Ishikawa (cell line): Measurements from ENCODE around the gene ARHGAP33.

Experiments
- CEBPB ChIP-seq: IDR thresholded peaks from 2 replicates; pipeline ENCODE4 v1.6.1; 2012
- EP300 ChIP-seq: IDR thresholded peaks from 2 replicates; pipeline ENCODE4 v1.6.1; 2012; ENCODE audit warnings: borderline replicate concordance
- FOXM1 ChIP-seq: IDR thresholded peaks from 2 replicates; pipeline ENCODE4 v1.6.1; 2012; ENCODE audit warnings: low read depth, borderline replicate concordance
- NFIC ChIP-seq: IDR thresholded peaks from 2 replicates; pipeline ENCODE4 v1.6.1; 2012
- RAD21 ChIP-seq: IDR thresholded peaks from 2 replicates; pipeline ENCODE4 v1.6.1; 2012; ENCODE audit warnings: low read depth
- TAF1 ChIP-seq: IDR thresholded peaks from 2 replicates; pipeline ENCODE4 v1.6.1; 2012; ENCODE audit warnings: low read depth, mild to moderate bottlenecking
- TEAD4 ChIP-seq: IDR thresholded peaks from 2 replicates; pipeline ENCODE4 v1.6.1; 2012
- TF ChIP-seq, protein P1 (sequence below): IDR thresholded peaks from 2 replicates; pipeline ENCODE4 v1.6.1; 2012; ENCODE audit warnings: low read depth, mild to moderate bottlenecking
- TF ChIP-seq, protein P2 (sequence below): IDR thresholded peaks from 2 replicates; pipeline ENCODE4 v1.6.1; 2012

DNA sequence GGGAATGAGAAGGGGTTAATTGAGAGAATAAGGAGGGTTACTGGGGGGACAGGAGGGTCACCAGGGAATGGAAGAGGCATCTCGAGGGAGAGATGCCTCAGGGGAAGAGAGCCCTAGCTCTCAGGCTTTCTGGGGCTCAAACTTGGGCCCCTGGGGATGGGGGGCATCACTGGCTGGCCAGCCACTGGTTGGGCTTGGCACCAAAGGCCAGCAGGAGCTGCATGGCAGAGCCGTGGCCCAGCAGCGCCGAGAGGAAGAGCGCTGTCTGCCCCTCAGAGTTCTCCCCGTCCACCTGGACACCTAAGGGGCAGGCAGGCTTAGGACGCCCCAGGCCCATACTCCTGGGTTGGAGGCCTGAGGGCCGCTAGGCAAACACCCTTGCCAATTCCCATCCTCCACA, 17.5 kb downstream of the ARHGAP33 start:
- TF ChIP-seq RAD21 = no peak
- no peak for TF ChIP-seq TEAD4
- TF ChIP-seq, protein P1, sequence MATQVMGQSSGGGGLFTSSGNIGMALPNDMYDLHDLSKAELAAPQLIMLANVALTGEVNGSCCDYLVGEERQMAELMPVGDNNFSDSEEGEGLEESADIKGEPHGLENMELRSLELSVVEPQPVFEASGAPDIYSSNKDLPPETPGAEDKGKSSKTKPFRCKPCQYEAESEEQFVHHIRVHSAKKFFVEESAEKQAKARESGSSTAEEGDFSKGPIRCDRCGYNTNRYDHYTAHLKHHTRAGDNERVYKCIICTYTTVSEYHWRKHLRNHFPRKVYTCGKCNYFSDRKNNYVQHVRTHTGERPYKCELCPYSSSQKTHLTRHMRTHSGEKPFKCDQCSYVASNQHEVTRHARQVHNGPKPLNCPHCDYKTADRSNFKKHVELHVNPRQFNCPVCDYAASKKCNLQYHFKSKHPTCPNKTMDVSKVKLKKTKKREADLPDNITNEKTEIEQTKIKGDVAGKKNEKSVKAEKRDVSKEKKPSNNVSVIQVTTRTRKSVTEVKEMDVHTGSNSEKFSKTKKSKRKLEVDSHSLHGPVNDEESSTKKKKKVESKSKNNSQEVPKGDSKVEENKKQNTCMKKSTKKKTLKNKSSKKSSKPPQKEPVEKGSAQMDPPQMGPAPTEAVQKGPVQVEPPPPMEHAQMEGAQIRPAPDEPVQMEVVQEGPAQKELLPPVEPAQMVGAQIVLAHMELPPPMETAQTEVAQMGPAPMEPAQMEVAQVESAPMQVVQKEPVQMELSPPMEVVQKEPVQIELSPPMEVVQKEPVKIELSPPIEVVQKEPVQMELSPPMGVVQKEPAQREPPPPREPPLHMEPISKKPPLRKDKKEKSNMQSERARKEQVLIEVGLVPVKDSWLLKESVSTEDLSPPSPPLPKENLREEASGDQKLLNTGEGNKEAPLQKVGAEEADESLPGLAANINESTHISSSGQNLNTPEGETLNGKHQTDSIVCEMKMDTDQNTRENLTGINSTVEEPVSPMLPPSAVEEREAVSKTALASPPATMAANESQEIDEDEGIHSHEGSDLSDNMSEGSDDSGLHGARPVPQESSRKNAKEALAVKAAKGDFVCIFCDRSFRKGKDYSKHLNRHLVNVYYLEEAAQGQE = no peak
- TF ChIP-seq, protein P2, sequence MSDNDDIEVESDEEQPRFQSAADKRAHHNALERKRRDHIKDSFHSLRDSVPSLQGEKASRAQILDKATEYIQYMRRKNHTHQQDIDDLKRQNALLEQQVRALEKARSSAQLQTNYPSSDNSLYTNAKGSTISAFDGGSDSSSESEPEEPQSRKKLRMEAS = no peak
- TF ChIP-seq EP300 = no peak
- no peak for TF ChIP-seq NFIC
- TF ChIP-seq CEBPB = no peak
- no peak for TF ChIP-seq FOXM1
- no peak for TF ChIP-seq TAF1
